HCT116 (cell line): ENCODE results near the gene MID1. TPM values are rescaled to one million over a fixed set of nuclear protein-coding genes. Genes with fewer than 3 reads are reported as not detected.

Experiments used
- ATAC-seq: fragments of 200-7000 bp; cut with Tn5 transposase; 2 replicates; pipeline ENCODE4 v1.9.1; 2020; ENCODE audit warnings: mild to moderate bottlenecking, moderate library complexity
- Bru-seq: library from RNA; stranded (reverse); fragments of 400-500 nt; gene quantifications from one replicate; lab custom pipeline; 2021; lab: Mats Ljungman, UMichigan
- BruChase-seq, 2 experiments: library from RNA; stranded (reverse); fragments of 400-500 nt; gene quantifications; one replicate each; lab custom pipeline; 2021; lab: Mats Ljungman, UMichigan
- BruUV-seq: library from RNA; stranded (reverse); fragments of 400-500 nt; replicated peaks from 2 replicates; lab custom pipeline; 2021; lab: Mats Ljungman, UMichigan
- CTCF ChIA-PET: fragments of 300-600 bp; sonication (Branson Sonifier 250); formaldehyde crosslinking; loops from one replicate; lab custom pipeline; 2021; ENCODE audit warnings: antibody characterized with exemption; lab: Charles Lee
- POLR2A ChIA-PET: fragments of 300-600, 350-600 bp; sonication (Branson Sonifier 250); formaldehyde crosslinking; loops from one replicate; lab custom pipeline; 2021; ENCODE audit warnings: antibody characterized with exemption; lab: Charles Lee
- RAD21 ChIA-PET, 2 experiments: fragments of 300-600 bp; sonication (Branson Sonifier 250); formaldehyde crosslinking; loops; one replicate each; lab custom pipeline; 2023; ENCODE audit warnings: low total read pairs in 2 of 2; ENCODE audit not compliant: uncharacterized antibody in 2 of 2, unreplicated experiment in 2 of 2, low non-redundant PET in 1 of 2; lab: Charles Lee
- DNase-seq: peaks from one replicate; pipeline ENCODE4 v3.0.0-alpha.2; 2010; ENCODE audit warnings: low read depth, low spot score
- H2AFZ ChIP-seq: fragments of 200-600 bp; shearing (Covaris generic), sonication (generic); 2 replicates; pipeline ENCODE4 v1.6.1; 2017; ENCODE audit warnings: low read depth, mixed run types, mixed read lengths, antibody characterized with exemption, low read length; ENCODE audit not compliant: poor library complexity, severe bottlenecking
- H3K27ac ChIP-seq: 2 replicates; pipeline ENCODE4 v1.5.1; 2012; ENCODE audit warnings: low read depth, low read length
- H3K27me3 ChIP-seq: fragments of 200-600 bp; sonication (generic); 2 replicates; pipeline ENCODE4 v1.6.1; 2016; ENCODE audit warnings: mixed run types, low read length, mixed read lengths; ENCODE audit not compliant: insufficient read depth
- H3K36me3 ChIP-seq, 2 experiments: fragments of 200-500 bp in 1 of 2; fragments of 200-600 bp in 1 of 2; sonication (Bioruptor generic) in 1 of 2; sonication (generic) in 1 of 2; 2 replicates each; pipeline versions ENCODE4 v1.5.1 to v1.6.1; 2014 to 2016; ENCODE audit warnings: low read length in 2 of 2, inconsistent platforms in 1 of 2, mixed read lengths in 1 of 2, mixed run types in 1 of 2; ENCODE audit not compliant: insufficient read depth in 2 of 2, control insufficient read depth in 1 of 2
- H3K4me1 ChIP-seq, 2 experiments: fragments of 200-600 bp in 1 of 2; sonication (generic) in 1 of 2; 2 replicates each; pipeline versions ENCODE4 v1.5.1 to v1.6.1; 2012 to 2017; ENCODE audit warnings: low read length in 2 of 2, inconsistent platforms in 1 of 2, mild to moderate bottlenecking in 1 of 2, mixed read lengths in 1 of 2, mixed run types in 1 of 2, moderate library complexity in 1 of 2; ENCODE audit not compliant: insufficient read depth in 2 of 2, control insufficient read depth in 1 of 2
- H3K4me2 ChIP-seq: fragments of 200-600 bp; sonication (generic); 2 replicates; pipeline ENCODE4 v1.6.1; 2017; ENCODE audit warnings: mixed run types, low read length, mixed read lengths
- H3K4me3 ChIP-seq, 2 experiments: fragments of 200-600 bp in 1 of 2; sonication (generic) in 1 of 2; replicated peaks in 1 of 2; 2 replicates each; pipeline ENCODE4 v1.5.1; 2011 to 2016; ENCODE audit warnings: low read length in 2 of 2, control low read depth in 1 of 2, low read depth in 1 of 2, mild to moderate bottlenecking in 1 of 2, mixed read lengths in 1 of 2, mixed run types in 1 of 2
- H3K79me2 ChIP-seq: fragments of 200-600 bp; sonication (generic); 2 replicates; pipeline ENCODE4 v1.6.1; 2017; ENCODE audit warnings: mild to moderate bottlenecking, mixed run types, low read length, moderate library complexity, mixed read lengths; ENCODE audit not compliant: insufficient read depth
- H3K9ac ChIP-seq: fragments of 200-600 bp; sonication (generic); 2 replicates; pipeline ENCODE4 v1.6.1; 2016; ENCODE audit warnings: low read length, mixed read lengths
- H3K9me2 ChIP-seq: fragments of 200-600 bp; sonication (generic), shearing (Covaris generic); 2 replicates; pipeline ENCODE4 v1.6.1; 2017; ENCODE audit warnings: mixed run types, mild to moderate bottlenecking, moderate library complexity; ENCODE audit not compliant: insufficient read depth
- H3K9me3 ChIP-seq, 2 experiments: fragments of 200-500 bp in 1 of 2; fragments of 200-600 bp in 1 of 2; sonication (Bioruptor generic) in 1 of 2; sonication (generic) in 1 of 2; 2 replicates each; pipeline ENCODE4 v1.6.1; 2014 to 2017; ENCODE audit warnings: low read length in 2 of 2, mixed read lengths in 2 of 2, inconsistent platforms in 1 of 2, low read depth in 1 of 2, mild to moderate bottlenecking in 1 of 2, mixed run types in 1 of 2, moderate library complexity in 1 of 2; ENCODE audit not compliant: control insufficient read depth in 1 of 2, insufficient read depth in 1 of 2
- H4K20me1 ChIP-seq: fragments of 200-600 bp; sonication (generic), shearing (Covaris generic); 2 replicates; pipeline ENCODE4 v1.6.1; 2017; ENCODE audit warnings: mixed run types, mild to moderate bottlenecking, moderate library complexity; ENCODE audit not compliant: insufficient read depth
- CBX3 ChIP-seq: IDR thresholded peaks from 2 replicates; pipeline ENCODE4 v1.6.1; 2012; ENCODE audit warnings: low read depth
- CEBPB ChIP-seq: IDR thresholded peaks from 2 replicates; pipeline ENCODE4 v1.6.1; 2012; ENCODE audit warnings: low read depth
- EZH2phosphoT487 ChIP-seq: fragments of 200-600 bp; IDR thresholded peaks from 2 replicates; pipeline ENCODE4 v1.6.1; 2018; ENCODE audit warnings: antibody characterized with exemption, borderline replicate concordance
- POLR2AphosphoS5 ChIP-seq: IDR thresholded peaks from 2 replicates; pipeline ENCODE4 v1.6.1; 2011; ENCODE audit warnings: mild to moderate bottlenecking, low read depth, low read length, moderate library complexity
- RAD21 ChIP-seq: IDR thresholded peaks from 2 replicates; pipeline ENCODE4 v1.6.1; 2012; ENCODE audit warnings: low read depth, mild to moderate bottlenecking
- TCF7L2 ChIP-seq: IDR thresholded peaks from 2 replicates; pipeline ENCODE4 v1.7.0; 2011; ENCODE audit warnings: borderline replicate concordance, inconsistent platforms; ENCODE audit not compliant: insufficient read depth, insufficient read length; ENCODE audit errors: extremely low read depth
- ZNF274 ChIP-seq: fragments of 200-500 bp; sonication (Bioruptor generic); IDR thresholded peaks from 2 replicates; pipeline ENCODE4 v1.6.1; 2014; ENCODE audit warnings: mild to moderate bottlenecking, low read depth, low read length, inconsistent platforms
- intact Hi-C: fragments of 100-400 bp; cut with micrococcal nuclease; formaldehyde crosslinking; loops from 2 replicates; pipeline ENCODE4 v1.10.0; 2022
- long read RNA-seq: library from polyadenylated mRNA; unstranded; transcript quantifications from one replicate; pipeline ENCODE4 v2.0.0, GENCODE V29; 2021; ENCODE audit not compliant: unreplicated experiment
- polyA plus RNA-seq: library from polyadenylated mRNA; unstranded; fragments of >200 nt; gene quantifications from 2 replicates; pipeline ENCODE4 v1.2.1, GENCODE V29; 2012; ENCODE audit warnings: missing spikeins
- total RNA-seq: library from RNA; stranded (reverse); gene quantifications from one replicate; pipeline ENCODE4 v1.2.1, GENCODE V29; 2021; ENCODE audit not compliant: unreplicated experiment
- TF ChIP-seq, protein P1 (sequence below): IDR thresholded peaks from 2 replicates; pipeline ENCODE4 v1.6.1; 2012

Gene MID1, protein sequence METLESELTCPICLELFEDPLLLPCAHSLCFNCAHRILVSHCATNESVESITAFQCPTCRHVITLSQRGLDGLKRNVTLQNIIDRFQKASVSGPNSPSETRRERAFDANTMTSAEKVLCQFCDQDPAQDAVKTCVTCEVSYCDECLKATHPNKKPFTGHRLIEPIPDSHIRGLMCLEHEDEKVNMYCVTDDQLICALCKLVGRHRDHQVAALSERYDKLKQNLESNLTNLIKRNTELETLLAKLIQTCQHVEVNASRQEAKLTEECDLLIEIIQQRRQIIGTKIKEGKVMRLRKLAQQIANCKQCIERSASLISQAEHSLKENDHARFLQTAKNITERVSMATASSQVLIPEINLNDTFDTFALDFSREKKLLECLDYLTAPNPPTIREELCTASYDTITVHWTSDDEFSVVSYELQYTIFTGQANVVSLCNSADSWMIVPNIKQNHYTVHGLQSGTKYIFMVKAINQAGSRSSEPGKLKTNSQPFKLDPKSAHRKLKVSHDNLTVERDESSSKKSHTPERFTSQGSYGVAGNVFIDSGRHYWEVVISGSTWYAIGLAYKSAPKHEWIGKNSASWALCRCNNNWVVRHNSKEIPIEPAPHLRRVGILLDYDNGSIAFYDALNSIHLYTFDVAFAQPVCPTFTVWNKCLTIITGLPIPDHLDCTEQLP
- total RNA-seq (48.8 TPM), Bru-seq, nascent RNA (percentile 68 among the genes with signal in this experiment), BruChase-seq, experiment 1, labeled RNA remaining after a 6-hour chase (percentile 52 among the genes with signal in this experiment), BruChase-seq, experiment 2, labeled RNA remaining after a 2-hour chase (percentile 63 among the genes with signal in this experiment)
- 18.3 and 21.7 TPM in 2 replicates for polyA plus RNA-seq
- long read RNA-seq, full-length matches to known transcripts: 56 of 93 reads
- long read RNA-seq, partial matches to known transcripts: 14 of 93 reads
- long read RNA-seq, other reads (novel, unspliced or antisense): 23 of 93 reads

DNA sequence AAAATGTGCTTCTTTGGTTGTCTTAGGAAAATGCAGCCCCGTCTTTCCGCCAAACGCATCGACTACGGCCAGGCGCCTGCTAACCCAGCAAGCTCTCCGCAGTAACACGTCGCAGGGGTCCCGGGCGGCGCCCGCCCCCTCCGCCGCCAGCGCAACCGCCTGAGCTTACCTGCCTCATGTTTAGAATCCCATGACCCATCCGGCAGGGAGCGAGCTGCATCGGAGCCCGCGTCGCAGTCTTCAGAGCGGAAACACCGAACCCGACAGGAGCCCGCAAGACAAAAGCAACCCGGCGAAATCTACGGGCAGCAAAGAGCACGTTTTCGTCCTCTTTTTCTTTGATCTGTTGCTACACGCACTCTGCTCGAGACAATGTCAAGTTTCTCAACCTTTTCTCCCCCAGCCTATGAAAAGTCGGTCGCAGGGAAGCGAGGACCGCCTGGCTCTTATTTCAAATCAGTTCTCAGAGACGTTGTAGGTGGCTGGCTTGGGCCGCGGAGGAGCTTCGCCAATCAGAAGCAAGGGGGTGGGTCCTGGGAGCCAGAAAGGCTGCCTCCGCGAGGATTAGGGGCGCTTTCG, at the start of gene MID1:
TSS of gene MID1 (minus strand) at position 465 of the 579 bp plus-strand sequence. CDS start 53,038 bp downstream, outside the sequence.
- Histone ChIP-seq H3K9me3 (no peaks in the 10 kb centered on the region), H3K36me3 (no peaks in the 10 kb centered on the region), H3K4me2 (peak within 1 kb of the TSS; percentile 84), H3K9ac (peak within 1 kb of the TSS; percentile 83), H2AFZ (no peak within 1 kb of the TSS), H3K79me2 (peaks cover 51% of the 10 kb centered on the region), H4K20me1 (no peaks in the 10 kb centered on the region), H3K9me2 (no peaks in the 10 kb centered on the region), H3K4me1 (peaks cover 41 to 71% of the 10 kb centered on the region in 2 experiments)
- CTCF ChIA-PET: interaction anchor here (0.6 kb wide), 1 partner anchor 40 kb away, joined by 3 read pairs; no protein-coding TSS in a partner anchor
- TSS peak; percentile 55 for BruUV-seq
- POLR2A ChIA-PET: interaction anchor here (0.6 to 1.3 kb wide), 4 partner anchors 10 to 418 kb away, joined by 3 to 4 read pairs (median 4); no protein-coding TSS in a partner anchor
- peak; percentile 55 for DNase-seq
- TF ChIP-seq EZH2phosphoT487 (no peak), RAD21 (no peak), ZNF274 (no peak), TCF7L2 (peak; percentile 88), CBX3 (no peak), POLR2AphosphoS5 (peak; percentile 46), CEBPB (no peak)
- TF ChIP-seq, protein P1, sequence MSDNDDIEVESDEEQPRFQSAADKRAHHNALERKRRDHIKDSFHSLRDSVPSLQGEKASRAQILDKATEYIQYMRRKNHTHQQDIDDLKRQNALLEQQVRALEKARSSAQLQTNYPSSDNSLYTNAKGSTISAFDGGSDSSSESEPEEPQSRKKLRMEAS: no peak
- TF ChIP-seq, all 23 proteins: peak for 2
- RAD21 ChIA-PET: no interaction called here
- no peaks in the 10 kb centered on the region for H3K27me3 ChIP-seq
- peak within 1 kb of the TSS; percentile 85 for H3K27ac ChIP-seq
- H3K4me3 ChIP-seq: peak within 1 kb of the TSS; percentile 70 to 77
- intact Hi-C loops: no loop called here
- ATAC-seq: peak; percentile 84
